Kidney (tissue), 14 donors: ENCODE results near the gene SAFB. TPM values are rescaled to one million over a fixed set of nuclear protein-coding genes. Genes with fewer than 3 reads are reported as not detected.

Experiments used
- DNase-seq, 5 donors: peaks; one replicate each; pipeline ENCODE4 v3.0.0-alpha.2; 2013 to 2020
- FAIRE-seq: peaks from 2 replicates; lab custom pipeline; 2012; peaks lifted over from hg19 to GRCh38; lab: Jason Lieb, UNC
- H3K27ac ChIP-seq, 2 donors: one replicate each; pipeline ENCODE4 v1.7.0; 2013; ENCODE audit warnings: low read depth in 2 of 2, low read length in 2 of 2, inconsistent platforms in 1 of 2
- H3K27me3 ChIP-seq: one replicate; pipeline ENCODE4 v1.7.1; 2013; ENCODE audit warnings: low read length, inconsistent platforms; ENCODE audit not compliant: control insufficient read depth, insufficient read depth
- H3K36me3 ChIP-seq, 3 donors: one replicate each; pipeline versions ENCODE4 v1.7.0 to v1.7.1; 2013; ENCODE audit warnings: low read length in 3 of 3, control low read depth in 1 of 3, inconsistent platforms in 1 of 3; ENCODE audit not compliant: insufficient read depth in 3 of 3, control insufficient read depth in 2 of 3
- H3K4me1 ChIP-seq, 3 donors: one replicate each; pipeline versions ENCODE4 v1.7.0 to v1.7.1; 2013; ENCODE audit warnings: low read length in 3 of 3, inconsistent platforms in 1 of 3, low read depth in 1 of 3; ENCODE audit not compliant: control insufficient read depth in 2 of 3, insufficient read depth in 2 of 3
- H3K4me3 ChIP-seq, 3 donors: one replicate each; pipeline versions ENCODE4 v1.7.0 to v1.8.1; 2013; ENCODE audit warnings: low read length in 3 of 3, control low read depth in 1 of 3, inconsistent platforms in 1 of 3
- H3K9ac ChIP-seq, 3 donors: one replicate each; pipeline versions ENCODE4 v1.7.0 to v1.7.1; 2013; ENCODE audit warnings: low read length in 3 of 3, control low read depth in 1 of 3, inconsistent platforms in 1 of 3
- H3K9me3 ChIP-seq, 3 donors: one replicate each; pipeline versions ENCODE4 v1.7.0 to v1.7.1; 2013; ENCODE audit warnings: low read length in 3 of 3, control low read depth in 1 of 3, inconsistent platforms in 1 of 3; ENCODE audit not compliant: control insufficient read depth in 2 of 3, insufficient read depth in 1 of 3
- CTCF ChIP-seq: IDR thresholded peaks from 3 replicates; pipeline ENCODE4 v1.5.1; 2012; ENCODE audit warnings: mild to moderate bottlenecking, moderate library complexity, borderline replicate concordance; ENCODE audit not compliant: insufficient read depth; ENCODE audit errors: extremely low read depth
- intact Hi-C: fragments of 100-400 bp; cut with DNase I; formaldehyde crosslinking; loops from one replicate; pipeline ENCODE4 v1.11.1; 2022
- polyA plus RNA-seq: library from polyadenylated mRNA; stranded (reverse); fragments of 350-450 nt; fragmentation: Illumina TruSeq; extraction: RNeasy Lipid Tissue Mini Kit (QIAGEN cat#74804); gene quantifications from one replicate; pipeline ENCODE4 v1.2.3, GENCODE V29; 2014; ENCODE audit warnings: low read depth, low replicate concordance; ENCODE audit not compliant: insufficient read depth
- total RNA-seq: library from RNA; stranded (reverse); fragmentation: NEBNext Ultra II Directional; extraction: Animal tissue kit (Norgen Biotek cat#: 25700); gene quantifications from one replicate; pipeline ENCODE4 v1.2.1, GENCODE V29; 2021
- donor health status: control.
- donor health status: control.
- donor health status: control.
- donor health status: control.
- donor health status: control.
- donor health status: DM: yes; HTN: yes; CAD: no.
- donor health status: Normal renal cell carcinoma (clear cell type).

The SAFB gene
- total and polyA plus RNA-seq, 2 donors from 2014 or later, result 35.0 to 88.6 TPM

- TF ChIP-seq CTCF, result no peak
- Histone ChIP-seq H3K9ac (no peak overlapping the region), H3K36me3 (peaks cover 14 to 64% (median 48%) of the 10 kb centered on the region in 3 donors), H3K4me3 (no peak overlapping the region), H3K27me3 (no peaks in the 10 kb centered on the region), H3K27ac (no peak overlapping the region), H3K9me3 (no peaks in the 10 kb centered on the region), H3K4me1 (peaks cover 0 to 6% (median 6%) of the 10 kb centered on the region in 3 donors)
- DNase-seq (peak in 2 of 5 donors; percentile 65 to 67), FAIRE-seq (no peak)
- intact Hi-C loops, result no loop called here
Observed at GRCh38 chr19:5667751-5668271, 44.9 kb downstream of the SAFB start.

GRCh38 chr19:5669212-5669611 is 46.3 kb downstream of the SAFB start:
- Histone ChIP-seq H3K9ac (no peak overlapping the region), H3K27me3 (no peaks in the 10 kb centered on the region), H3K4me1 (peaks cover 0 to 6% (median 6%) of the 10 kb centered on the region in 3 donors), H3K9me3 (no peaks in the 10 kb centered on the region), H3K36me3 (peaks cover 12 to 52% (median 38%) of the 10 kb centered on the region in 3 donors), H3K4me3 (no peak overlapping the region), H3K27ac (no peak overlapping the region)
- DNase-seq (peak in 1 of 5 donors; percentile 62), FAIRE-seq (no peak)
- intact Hi-C loops, result no loop called here
- TF ChIP-seq CTCF, result no peak

GRCh38 chr19:5671600-5671999 is 48.7 kb downstream of the SAFB start:
- DNase-seq, result no peak
- TF ChIP-seq CTCF, result no peak
- Histone ChIP-seq H3K36me3 (peaks cover 2 to 29% (median 17%) of the 10 kb centered on the region in 3 donors), H3K4me1 (no peaks in the 10 kb centered on the region), H3K27ac (no peak overlapping the region), H3K9ac (no peak overlapping the region), H3K4me3 (no peak overlapping the region), H3K27me3 (no peaks in the 10 kb centered on the region), H3K9me3 (no peaks in the 10 kb centered on the region)
- intact Hi-C loops, result no loop called here
- no peak for FAIRE-seq
